ENCODE measurements around the gene FGD4. TPM values are rescaled to one million over a fixed set of nuclear protein-coding genes. Genes with fewer than 3 reads are reported as not detected.
A peak's percentile ranks its signal among the peaks of the same experiment; 100 is the strongest.
"Not testable (repeated sequence)": the region's sequence is repeated elsewhere in the genome, so short reads cannot be mapped to it uniquely, and the experiment has no call there.

FGD4 gene
- total RNA-seq, 1 donor from 2014 or later, result 17.4 TPM

- not testable (repeated sequence) for ATAC-seq
These were observed 126.4 kb downstream of the FGD4 start for GRCh38 chr12:32525802-32526201.

- not testable (repeated sequence) for ATAC-seq
These were observed 127.0 kb downstream of the FGD4 start for GRCh38 chr12:32526343-32526742.

DNA sequence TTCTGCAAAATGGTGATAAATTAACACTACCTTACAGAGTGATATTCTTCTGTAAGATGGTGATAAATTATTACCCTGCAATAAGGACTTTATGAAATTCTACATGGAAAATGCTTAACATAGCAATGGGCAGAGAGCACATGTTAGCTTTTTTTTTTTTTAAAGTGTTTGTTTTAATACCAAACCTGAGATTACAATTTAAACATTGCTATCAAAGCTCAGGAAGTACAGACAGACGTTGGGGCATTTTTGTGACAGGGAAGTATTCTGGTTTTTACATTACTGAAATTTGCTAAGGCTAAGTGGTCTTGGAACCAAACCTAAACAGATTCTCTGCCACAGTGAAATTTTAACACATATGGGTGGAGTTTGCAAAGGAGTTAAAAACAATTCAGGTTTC lies 133.1 kb downstream of the FGD4 start:
- no peak for ATAC-seq

DNA sequence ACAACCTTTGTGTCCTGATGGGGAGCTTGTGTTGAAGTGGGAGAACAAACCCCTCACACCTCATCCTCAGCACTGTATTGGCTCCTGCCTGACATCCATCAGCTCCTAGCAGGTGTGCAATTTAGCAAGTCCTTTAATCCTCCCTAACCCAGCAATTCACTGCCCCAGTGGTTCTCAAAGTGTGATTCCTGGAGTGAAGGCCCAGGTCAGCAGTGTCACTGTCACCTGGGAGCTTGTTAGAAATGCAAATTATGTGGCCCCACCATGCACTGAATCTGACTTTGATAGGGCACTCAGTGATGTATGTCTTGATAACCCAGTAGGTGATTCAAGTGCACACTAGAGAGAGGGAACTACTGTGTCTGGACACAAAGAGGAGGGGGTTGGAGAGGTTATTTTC lies 133.6 kb downstream of the FGD4 start:
- no peak for ATAC-seq

DNA sequence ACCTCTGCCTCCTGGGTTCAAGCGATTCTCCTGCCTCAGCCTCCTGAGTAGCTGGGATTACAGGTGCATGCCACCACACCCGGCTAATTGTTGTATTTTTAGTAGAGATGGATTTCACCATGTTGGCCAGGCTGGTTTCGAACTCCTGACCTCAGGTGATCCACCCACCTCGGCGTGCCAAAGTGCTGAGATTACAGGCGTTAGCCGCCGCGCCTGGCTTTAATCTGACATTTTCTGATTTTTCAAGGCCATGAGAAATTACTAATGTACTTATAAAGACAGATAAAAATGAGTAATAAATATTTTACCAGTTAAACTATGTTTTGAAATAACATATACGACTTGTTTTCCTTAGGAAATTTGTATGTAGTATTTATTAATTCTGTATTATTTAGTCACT lies 134.1 kb downstream of the FGD4 start:
- not testable (repeated sequence) for ATAC-seq

DNA sequence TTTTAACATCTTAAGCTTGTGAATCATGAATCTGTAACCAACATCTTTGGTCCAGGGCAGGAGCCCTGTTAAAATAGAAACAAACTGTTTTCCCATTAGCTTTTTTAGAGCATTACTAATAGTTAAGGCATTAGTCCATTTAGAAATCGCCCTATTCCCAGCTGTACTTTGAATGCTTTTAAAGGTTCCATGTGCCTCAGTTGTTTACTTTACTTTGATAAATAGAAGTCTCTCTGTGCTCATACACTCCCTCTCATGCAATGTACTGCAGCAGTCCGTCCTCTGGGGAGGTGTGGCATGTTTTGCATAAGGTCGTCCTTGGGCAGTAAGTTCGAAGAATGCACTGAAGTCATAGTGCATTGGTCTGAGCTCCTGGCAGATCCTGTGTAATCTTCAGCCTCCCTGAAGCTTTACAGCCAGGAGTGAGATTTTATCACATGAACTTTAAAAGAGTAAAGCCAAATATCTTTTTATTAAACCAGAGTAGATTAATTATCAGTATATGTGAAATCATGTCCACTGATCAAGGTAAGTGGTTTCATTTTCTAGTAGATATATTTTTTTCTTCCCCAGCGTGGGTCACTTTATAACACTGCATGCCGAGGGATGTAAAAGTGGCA lies 134.7 kb downstream of the FGD4 start:
- peak; percentile 88 for ATAC-seq

- ATAC-seq, result no peak
These were observed 135.3 kb downstream of the FGD4 start for GRCh38 chr12:32534698-32535097.

GRCh38 chr12:32535288-32535999 lies 136.1 kb downstream of the FGD4 start:
- peak; percentile 74 for ATAC-seq

DNA sequence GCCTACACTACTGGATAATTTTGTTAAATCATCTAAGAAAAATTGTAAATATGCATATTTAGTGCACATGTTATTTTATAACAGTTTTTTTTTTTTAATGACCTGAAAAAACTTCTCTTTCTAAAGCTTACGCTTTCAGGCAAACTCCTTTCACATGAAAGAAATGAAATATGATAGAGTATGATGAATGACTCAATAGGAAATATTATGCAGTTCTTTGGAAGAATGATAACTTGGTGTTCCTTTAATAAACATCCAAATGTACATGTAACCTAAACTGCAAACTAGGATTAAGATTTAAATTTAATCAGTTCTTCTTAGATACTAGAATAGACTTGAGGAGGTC lies 136.6 kb downstream of the FGD4 start:
- ATAC-seq, result no peak

- no peak for ATAC-seq
These were observed 142.5 kb downstream of the FGD4 start for GRCh38 chr12:32541754-32542374.

GRCh38 chr12:32542428-32543229 lies 143.3 kb downstream of the FGD4 start:
- no peak for ATAC-seq

DNA sequence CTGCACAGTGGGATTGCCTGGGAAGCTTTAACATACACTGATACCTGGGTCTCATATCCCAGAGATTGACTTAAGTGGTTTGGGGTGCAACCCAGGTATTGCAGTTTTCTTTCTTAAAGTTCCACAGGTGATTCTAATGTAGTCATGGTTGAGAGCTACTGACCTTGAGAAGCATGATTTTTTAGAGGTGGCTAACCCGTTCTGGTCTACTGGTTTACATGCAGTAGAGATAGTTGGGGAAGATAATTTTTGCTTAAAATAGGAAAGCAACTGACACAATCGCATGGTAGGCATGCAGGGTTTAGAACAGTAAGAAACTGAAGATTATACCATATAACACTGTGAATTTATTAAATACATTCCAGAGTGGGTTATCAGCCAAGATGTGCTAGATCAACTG lies 145.5 kb downstream of the FGD4 start:
- ATAC-seq, result no peak

- no peak for ATAC-seq
These were observed 146.1 kb downstream of the FGD4 start for GRCh38 chr12:32545413-32545980.

DNA sequence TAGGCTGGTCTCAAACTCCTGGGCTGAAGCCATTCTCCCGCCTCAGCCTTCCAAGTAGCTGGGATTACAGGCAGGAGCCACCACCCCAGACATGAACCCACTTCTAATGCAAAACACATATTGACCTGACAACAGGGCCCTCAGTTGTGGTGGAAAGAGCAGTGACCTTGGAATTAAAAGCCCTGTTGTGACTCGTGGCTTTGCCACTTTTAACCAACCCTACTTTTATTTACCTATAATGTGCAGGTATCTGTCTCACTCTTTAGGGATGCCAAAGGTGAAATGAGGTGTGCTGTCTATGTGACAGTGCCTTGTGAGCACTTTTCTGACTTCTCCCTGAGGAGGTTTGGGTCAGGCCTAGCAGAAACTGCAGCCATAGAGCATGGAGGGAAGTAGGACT lies 146.9 kb downstream of the FGD4 start:
- ATAC-seq, result no peak

- no peak for ATAC-seq
These were observed 149.4 kb downstream of the FGD4 start for GRCh38 chr12:32548691-32549281.

DNA sequence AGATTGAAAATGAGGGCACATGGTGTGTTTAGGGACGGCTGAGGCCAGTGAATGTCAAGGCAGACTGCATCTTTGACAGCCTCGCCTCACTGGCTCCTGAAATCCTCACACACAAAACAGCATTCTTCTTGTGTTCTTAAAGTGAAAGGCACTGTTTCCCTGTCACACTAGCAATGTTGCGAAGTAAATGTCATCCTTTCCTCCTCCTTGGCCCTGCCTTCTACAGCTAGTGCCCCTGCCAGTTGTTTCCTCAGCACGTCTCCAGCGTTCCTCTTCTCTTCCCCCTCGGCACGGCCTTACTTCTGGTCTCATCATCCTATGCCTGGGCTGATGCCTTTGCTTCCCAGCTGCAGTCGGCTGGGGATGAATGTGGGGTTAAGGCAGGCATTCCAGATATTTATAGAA lies 150.3 kb downstream of the FGD4 start:
- ATAC-seq, result no peak

DNA sequence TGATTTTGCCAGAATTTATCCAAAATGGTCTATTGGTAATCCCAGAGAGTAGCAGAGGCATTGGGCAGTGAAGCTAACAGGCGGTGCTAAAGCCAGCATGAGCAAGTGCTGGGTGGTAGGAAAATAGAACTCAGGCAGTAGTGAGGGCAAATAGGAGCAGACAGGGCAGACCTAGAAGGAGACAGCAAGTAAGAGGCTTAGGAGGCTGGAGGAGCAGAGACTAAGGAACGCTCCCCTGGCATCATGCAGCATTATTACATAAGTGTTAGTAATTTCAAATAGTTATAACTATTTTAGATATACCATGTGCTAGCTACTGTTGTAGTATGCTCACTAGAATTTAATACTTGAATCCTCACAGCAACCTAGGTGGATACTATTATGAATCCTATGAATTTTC lies 151.7 kb downstream of the FGD4 start:
- ATAC-seq, result no peak

GRCh38 chr12:32558903-32559302 lies 159.5 kb downstream of the FGD4 start:
- ATAC-seq, result no peak

GRCh38 chr12:32559434-32559833 lies 160.1 kb downstream of the FGD4 start:
- no peak for ATAC-seq

DNA sequence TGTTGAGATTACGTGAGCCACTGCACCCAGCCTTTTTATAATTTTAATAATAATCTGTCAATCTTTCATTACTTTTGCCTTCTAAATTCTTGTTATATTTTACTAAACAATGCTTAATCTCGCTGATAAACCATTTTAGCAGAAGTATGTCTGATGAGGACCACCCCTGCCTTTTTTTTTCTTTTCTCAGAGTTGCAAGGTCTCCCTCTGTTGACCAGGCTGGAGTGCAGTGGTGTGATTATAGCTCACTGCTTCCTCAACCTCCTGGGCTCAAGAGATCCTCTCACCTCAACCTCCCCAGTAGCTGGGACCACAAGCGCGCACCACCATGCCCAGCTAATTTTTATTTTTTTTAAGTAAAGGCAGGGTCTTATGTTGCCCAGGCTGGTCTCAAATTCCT lies 161.2 kb downstream of the FGD4 start:
- no peak for ATAC-seq

DNA sequence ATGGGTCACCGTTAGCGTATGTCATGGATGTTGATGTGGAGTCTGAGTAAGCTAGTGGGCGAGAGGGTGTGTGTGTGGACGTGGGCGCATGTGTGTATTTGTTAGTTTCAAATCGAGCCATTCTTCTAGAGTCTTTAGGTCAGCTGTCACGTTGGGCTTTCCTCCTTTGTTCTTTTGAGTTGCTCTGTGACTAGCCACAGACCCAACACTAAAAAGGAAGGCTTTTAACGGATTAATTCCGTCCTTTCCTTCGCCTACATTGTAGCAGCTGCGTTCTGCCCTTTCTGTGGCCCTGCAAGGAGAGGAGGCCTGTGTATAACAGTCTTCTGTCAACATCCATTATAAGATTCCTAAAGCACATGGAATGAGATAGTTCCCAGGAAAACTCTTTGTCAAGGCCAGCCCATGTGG lies 162.6 kb downstream of the FGD4 start:
- ATAC-seq, result peak; percentile 22

DNA sequence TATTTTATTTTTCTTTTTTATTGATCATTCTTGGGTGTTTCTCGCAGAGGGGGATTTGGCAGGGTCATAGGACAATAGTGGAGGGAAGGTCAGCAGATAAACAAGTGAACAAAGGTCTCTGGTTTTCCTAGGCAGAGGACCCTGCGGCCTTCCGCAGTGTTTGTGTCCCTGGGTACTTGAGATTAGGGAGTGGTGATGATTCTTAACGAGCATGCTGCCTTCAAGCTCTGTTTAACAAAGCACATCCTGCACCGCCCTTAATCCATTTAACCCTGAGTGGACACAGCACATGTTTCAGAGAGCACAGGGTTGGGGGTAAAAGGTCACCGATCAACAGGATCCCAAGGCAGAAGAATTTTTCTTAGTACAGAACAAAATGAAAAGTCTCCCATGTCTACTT lies 163.1 kb downstream of the FGD4 start:
- not testable (repeated sequence) for ATAC-seq
